Suppressor macrophage treated with lipopolysaccharide for 4 hours (primary cell): Measurements from ENCODE around the gene LGR5.
"Not testable (repeated sequence)": the region's sequence is repeated elsewhere in the genome, so short reads cannot be mapped to it uniquely, and the experiment has no call there.

Experiments
- DNase-seq: peaks from one replicate; pipeline ENCODE4 v3.0.0-alpha.2; 2020

The LGR5 gene

GRCh38 chr12:71475280-71475679 lies 35.7 kb downstream of the LGR5 start:
- no peak for DNase-seq

GRCh38 chr12:71476513-71476912 lies 36.9 kb downstream of the LGR5 start:
- no peak for DNase-seq

- DNase-seq = no peak
Observed at GRCh38 chr12:71477609-71478008, 38.0 kb downstream of the LGR5 start.

- no peak for DNase-seq
Observed at GRCh38 chr12:71478270-71478669, 38.7 kb downstream of the LGR5 start.

- DNase-seq = no peak
Observed at GRCh38 chr12:71484272-71484905, 44.8 kb downstream of the LGR5 start.

- not testable (repeated sequence) for DNase-seq
Observed at GRCh38 chr12:71490844-71491243, 51.2 kb downstream of the LGR5 start.

- DNase-seq = no peak
Observed at GRCh38 chr12:71492604-71493003, 53.0 kb downstream of the LGR5 start.

- DNase-seq = no peak
Observed at GRCh38 chr12:71499834-71500233, 60.2 kb downstream of the LGR5 start.

GRCh38 chr12:71503579-71504391 lies 64.2 kb downstream of the LGR5 start:
- DNase-seq = no peak

- no peak for DNase-seq
Observed at GRCh38 chr12:71504476-71504875, 64.9 kb downstream of the LGR5 start.

- DNase-seq = no peak
Observed at GRCh38 chr12:71509705-71510104, 70.1 kb downstream of the LGR5 start.

GRCh38 chr12:71517145-71517846 lies 77.7 kb downstream of the LGR5 start:
- no peak for DNase-seq

GRCh38 chr12:71521125-71521524 lies 81.5 kb downstream of the LGR5 start:
- DNase-seq = no peak

GRCh38 chr12:71524626-71525025 lies 85.0 kb downstream of the LGR5 start:
- DNase-seq = no peak

GRCh38 chr12:71533703-71534102 lies 94.1 kb downstream of the LGR5 start:
- DNase-seq = no peak

- DNase-seq = no peak
Observed at GRCh38 chr12:71536279-71536938, 96.8 kb downstream of the LGR5 start.

GRCh38 chr12:71536939-71537622 lies 97.5 kb downstream of the LGR5 start:
- no peak for DNase-seq

- DNase-seq = no peak
Observed at GRCh38 chr12:71538807-71539206, 99.2 kb downstream of the LGR5 start.

- DNase-seq = no peak
Observed at GRCh38 chr12:71541583-71541982, 102.0 kb downstream of the LGR5 start.

GRCh38 chr12:71546322-71546861 lies 106.8 kb downstream of the LGR5 start:
- peak; percentile 9 for DNase-seq

GRCh38 chr12:71548893-71549292 lies 109.3 kb downstream of the LGR5 start:
- no peak for DNase-seq

GRCh38 chr12:71551529-71551928 lies 111.9 kb downstream of the LGR5 start:
- peak; percentile 9 for DNase-seq
